CD4-positive, alpha-beta T cell treated with Interleukin-21 for 1 hour (primary cell): Measurements from ENCODE around the gene PSMG2.
A peak's percentile ranks its signal among the peaks of the same experiment; 100 is the strongest.

Experiments used
- DNase-seq: peaks from one replicate; pipeline ENCODE4 v3.0.0-alpha.2; 2020

Gene PSMG2

GRCh38 chr18:12702221-12703095 is at the start of gene PSMG2, which contains the start of gene CEP76:
Gene PSMG2, plus strand, starts transcription at chr18:12703042. Its CDS starts 66 bp downstream, at chr18:12703108.
Gene CEP76, minus strand, starts transcription at chr18:12702723. Its CDS starts 175 bp downstream, at chr18:12702548.
- DNase-seq: peak; percentile 85

GRCh38 chr18:12654971-12655370 is 47.9 kb upstream of the PSMG2 start:
- DNase-seq: no peak

GRCh38 chr18:12656605-12656937 is 46.3 kb upstream of the PSMG2 start:
- DNase-seq: no peak

- no peak for DNase-seq
These were observed 45.7 kb upstream of the PSMG2 start for GRCh38 chr18:12656938-12657683.

- DNase-seq: peak; percentile 44
These were observed 45.0 kb upstream of the PSMG2 start, which contains the start of gene SPIRE1 for GRCh38 chr18:12657684-12658425. Gene SPIRE1, minus strand, starts transcription at chr18:12658107. Its CDS starts 241 bp downstream, at chr18:12657866.

GRCh38 chr18:12658426-12659138 is 44.3 kb upstream of the PSMG2 start:
- DNase-seq: peak; percentile 29

GRCh38 chr18:12659904-12660605 is 42.8 kb upstream of the PSMG2 start:
- peak; percentile 58 for DNase-seq

- DNase-seq: no peak
These were observed 34.8 kb upstream of the PSMG2 start for GRCh38 chr18:12668041-12668440.

GRCh38 chr18:12679183-12679786 is 23.6 kb upstream of the PSMG2 start:
- DNase-seq: no peak

- DNase-seq: no peak
These were observed 16.7 kb upstream of the PSMG2 start for GRCh38 chr18:12686100-12686499.

GRCh38 chr18:12689256-12689850 is 13.5 kb upstream of the PSMG2 start:
- no peak for DNase-seq

GRCh38 chr18:12692206-12692605 is 10.6 kb upstream of the PSMG2 start:
- DNase-seq: no peak

GRCh38 chr18:12694032-12694431 is 8.8 kb upstream of the PSMG2 start:
- no peak for DNase-seq

GRCh38 chr18:12699747-12700146 is 3.1 kb upstream of the PSMG2 start:
- DNase-seq: no peak

GRCh38 chr18:12701161-12701560 is 1.7 kb upstream of the PSMG2 start:
- peak; percentile 12 for DNase-seq

- DNase-seq: no peak
These were observed 290 bp downstream of the PSMG2 start for GRCh38 chr18:12703096-12703567.

GRCh38 chr18:12703664-12704063 is 822 bp downstream of the PSMG2 start:
- no peak for DNase-seq

GRCh38 chr18:12711446-12711845 is 8.6 kb downstream of the PSMG2 start:
- DNase-seq: no peak

- DNase-seq: no peak
These were observed 18.8 kb downstream of the PSMG2 start for GRCh38 chr18:12721495-12722275.

GRCh38 chr18:12722731-12723130 is 19.9 kb downstream of the PSMG2 start:
- no peak for DNase-seq
